HepG2 (cell line): ENCODE results near the gene TMEM87B.

Experiments
- GLI4 ChIP-seq: sonication (generic); formaldehyde crosslinking; IDR thresholded peaks from 2 replicates; pipeline ENCODE4 v1.5.1; 2020; ENCODE audit warnings: missing genetic modification reagents, mild to moderate bottlenecking, moderate library complexity, borderline replicate concordance
- GTF2F1 ChIP-seq: fragments of 150-350 bp; IDR thresholded peaks from 2 replicates; pipeline ENCODE4 v1.6.1; 2014; ENCODE audit warnings: low read length
- NR1H2 ChIP-seq: sonication (generic); formaldehyde crosslinking; IDR thresholded peaks from 2 replicates; pipeline ENCODE4 v1.8.1; 2022; ENCODE audit warnings: low read depth, missing genetic modification reagents, borderline replicate concordance
- SCMH1 ChIP-seq: sonication (generic); formaldehyde crosslinking; IDR thresholded peaks from 2 replicates; pipeline ENCODE4 v1.9.0; 2021; ENCODE audit warnings: missing genetic modification reagents, mild to moderate bottlenecking, borderline replicate concordance
- TF ChIP-seq, protein P1 (sequence below): sonication (generic); formaldehyde crosslinking; IDR thresholded peaks from 2 replicates; pipeline ENCODE4 v1.5.0; 2020; ENCODE audit warnings: mild to moderate bottlenecking, missing genetic modification reagents, moderate library complexity

DNA sequence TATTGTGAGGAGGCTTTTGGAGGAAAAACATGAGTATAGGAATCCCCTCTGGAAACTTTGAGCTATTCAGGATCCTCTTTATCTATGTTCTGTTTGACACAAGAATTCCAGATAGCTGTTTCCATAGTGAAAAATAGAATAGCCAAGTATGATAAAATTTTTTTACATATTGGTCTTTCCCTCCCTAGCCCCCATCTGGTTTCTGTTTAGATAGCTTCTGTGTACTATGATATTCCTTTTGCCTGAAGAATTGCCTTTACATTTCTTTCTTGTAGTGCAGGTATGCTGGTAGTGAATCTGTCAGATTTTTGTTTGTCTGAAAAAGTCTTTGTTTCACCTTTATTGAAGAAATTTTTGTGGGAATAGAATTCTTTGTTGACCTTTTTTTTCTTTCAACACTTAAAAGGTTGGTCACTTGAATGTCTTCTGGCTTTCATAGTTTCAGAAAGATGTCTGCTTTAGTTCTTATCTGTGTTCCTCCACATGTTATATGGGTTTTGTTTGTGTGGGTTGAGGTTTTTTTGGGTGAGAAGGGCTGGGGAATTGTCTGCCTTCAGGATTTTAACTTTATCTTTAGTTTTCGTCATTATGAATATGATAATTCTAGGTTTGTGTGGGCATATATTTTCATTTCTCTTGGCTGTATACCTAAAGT is 53.2 kb downstream of the TMEM87B start:
- TF ChIP-seq GLI4 (CRISPR knock-in tag) (no peak), GTF2F1 (no peak), NR1H2 (CRISPR knock-in tag) (no peak), SCMH1 (CRISPR knock-in tag) (no peak)
- TF ChIP-seq, protein P1, sequence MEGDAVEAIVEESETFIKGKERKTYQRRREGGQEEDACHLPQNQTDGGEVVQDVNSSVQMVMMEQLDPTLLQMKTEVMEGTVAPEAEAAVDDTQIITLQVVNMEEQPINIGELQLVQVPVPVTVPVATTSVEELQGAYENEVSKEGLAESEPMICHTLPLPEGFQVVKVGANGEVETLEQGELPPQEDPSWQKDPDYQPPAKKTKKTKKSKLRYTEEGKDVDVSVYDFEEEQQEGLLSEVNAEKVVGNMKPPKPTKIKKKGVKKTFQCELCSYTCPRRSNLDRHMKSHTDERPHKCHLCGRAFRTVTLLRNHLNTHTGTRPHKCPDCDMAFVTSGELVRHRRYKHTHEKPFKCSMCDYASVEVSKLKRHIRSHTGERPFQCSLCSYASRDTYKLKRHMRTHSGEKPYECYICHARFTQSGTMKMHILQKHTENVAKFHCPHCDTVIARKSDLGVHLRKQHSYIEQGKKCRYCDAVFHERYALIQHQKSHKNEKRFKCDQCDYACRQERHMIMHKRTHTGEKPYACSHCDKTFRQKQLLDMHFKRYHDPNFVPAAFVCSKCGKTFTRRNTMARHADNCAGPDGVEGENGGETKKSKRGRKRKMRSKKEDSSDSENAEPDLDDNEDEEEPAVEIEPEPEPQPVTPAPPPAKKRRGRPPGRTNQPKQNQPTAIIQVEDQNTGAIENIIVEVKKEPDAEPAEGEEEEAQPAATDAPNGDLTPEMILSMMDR (CRISPR knock-in tag) = no peak
